Lung microvascular endothelial cell (primary cell): ENCODE measurements around the gene ERP44. TPM values are rescaled to one million over a fixed set of nuclear protein-coding genes. Genes with fewer than 3 reads are reported as not detected.
"Not testable (repeated sequence)": the region's sequence is repeated elsewhere in the genome, so short reads cannot be mapped to it uniquely, and the experiment has no call there.

Experiments used
- DNase-seq, 2 donors: peaks; one replicate each; pipeline versions ENCODE4 v3.0.0 to v3.0.0-alpha.2; 2010; ENCODE audit warnings: low read depth in 2 of 2
- total RNA-seq: library from RNA; depleted of rRNA; stranded (reverse); fragments of >200 nt; gene quantifications from 2 replicates; pipeline ENCODE4 v1.2.1, GENCODE V29; 2014

ERP44 gene
- total RNA-seq, 1 donor from 2014 or later: 7.7 TPM

GRCh38 chr9:100013573-100013972 lies 85.2 kb downstream of the ERP44 start:
- no peak for DNase-seq

GRCh38 chr9:100012279-100012678 lies 86.5 kb downstream of the ERP44 start:
- DNase-seq: no peak

GRCh38 chr9:100011062-100011681 lies 87.6 kb downstream of the ERP44 start:
- DNase-seq: peak; percentile 70 to 80

- no peak for DNase-seq
Observed at GRCh38 chr9:99999797-100000196, 99.0 kb downstream of the ERP44 start.

- no peak for DNase-seq
Observed at GRCh38 chr9:99998866-99999265, 99.9 kb downstream of the ERP44 start.

GRCh38 chr9:99998266-99998665 lies 100.5 kb downstream of the ERP44 start:
- no peak for DNase-seq

DNA sequence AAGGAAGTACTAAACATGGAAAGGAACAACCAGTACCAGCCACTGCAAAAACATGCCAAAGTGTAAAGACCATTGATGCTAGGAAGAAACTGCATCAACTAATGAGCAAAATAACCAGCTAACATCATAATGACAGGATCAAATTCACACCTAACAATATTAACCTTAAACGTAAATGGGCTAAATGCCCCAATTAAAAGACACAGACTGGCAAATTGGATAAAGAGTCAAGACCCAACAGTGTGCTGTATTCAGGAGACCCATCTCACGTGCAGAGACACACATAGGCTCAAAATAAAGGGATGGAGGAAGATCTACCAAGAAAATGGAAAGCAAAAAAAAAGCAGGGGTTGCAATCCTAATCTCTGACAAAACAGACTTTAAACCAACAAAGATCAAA lies 108.3 kb downstream of the ERP44 start:
- not testable (repeated sequence) for DNase-seq

- DNase-seq: no peak
Observed at GRCh38 chr9:99986642-99987041, 112.2 kb downstream of the ERP44 start.

- no peak for DNase-seq
Observed at GRCh38 chr9:99980598-99980997, 118.2 kb downstream of the ERP44 start.

DNA sequence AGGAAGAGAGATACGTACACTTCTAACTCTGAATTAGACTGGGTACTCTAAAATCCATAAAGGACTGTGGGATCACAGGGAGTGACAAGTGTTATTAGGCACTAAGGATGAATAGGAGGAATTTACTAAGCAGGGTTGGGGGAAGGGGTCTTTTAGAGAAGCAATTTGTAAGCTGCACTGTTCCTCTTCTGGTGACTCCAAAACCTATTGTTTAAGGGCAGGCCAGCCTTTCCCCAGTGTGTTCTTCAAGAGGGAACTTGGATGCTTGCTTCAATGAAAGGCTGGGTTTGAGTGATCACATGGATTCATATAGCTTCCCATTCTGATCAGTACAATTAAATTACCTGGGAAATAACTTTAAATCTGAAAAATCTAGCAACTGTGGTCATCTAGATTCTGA lies 120.6 kb downstream of the ERP44 start:
- DNase-seq: no peak

DNA sequence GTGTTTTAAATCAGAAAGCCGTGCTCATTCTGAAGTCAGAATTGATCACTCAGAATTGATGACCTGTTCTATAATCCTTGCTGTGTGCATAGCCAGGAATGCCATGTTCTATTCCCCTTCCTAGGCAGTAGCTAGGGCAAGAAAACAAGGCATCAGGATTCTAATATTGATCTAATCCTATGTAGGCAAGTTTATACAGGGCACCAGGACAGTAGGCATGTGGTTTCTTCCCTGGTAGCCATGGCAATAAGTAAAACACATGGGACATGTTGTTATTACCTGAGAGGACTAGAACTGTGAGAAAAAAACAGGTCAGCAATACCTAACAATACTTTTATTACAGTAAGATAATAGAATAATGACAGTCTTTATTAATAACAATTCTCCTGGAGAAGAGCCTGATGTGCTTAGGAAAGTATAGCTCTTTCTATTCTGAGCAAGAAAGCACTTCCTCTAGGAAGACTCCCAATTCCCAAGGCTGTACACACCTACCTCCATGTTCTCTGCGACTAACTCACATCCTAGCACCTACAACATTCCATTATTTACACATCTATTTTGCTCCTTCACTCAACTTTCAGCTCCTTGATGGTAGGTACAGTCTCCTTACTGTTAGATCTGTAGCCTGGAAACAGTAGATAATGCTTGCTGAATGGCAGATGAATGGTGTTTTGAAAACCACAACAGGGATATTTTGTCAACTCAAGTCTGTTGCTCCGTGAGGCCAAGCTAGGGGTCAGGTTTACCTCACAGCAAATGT lies 121.6 kb downstream of the ERP44 start:
- DNase-seq: no peak

DNA sequence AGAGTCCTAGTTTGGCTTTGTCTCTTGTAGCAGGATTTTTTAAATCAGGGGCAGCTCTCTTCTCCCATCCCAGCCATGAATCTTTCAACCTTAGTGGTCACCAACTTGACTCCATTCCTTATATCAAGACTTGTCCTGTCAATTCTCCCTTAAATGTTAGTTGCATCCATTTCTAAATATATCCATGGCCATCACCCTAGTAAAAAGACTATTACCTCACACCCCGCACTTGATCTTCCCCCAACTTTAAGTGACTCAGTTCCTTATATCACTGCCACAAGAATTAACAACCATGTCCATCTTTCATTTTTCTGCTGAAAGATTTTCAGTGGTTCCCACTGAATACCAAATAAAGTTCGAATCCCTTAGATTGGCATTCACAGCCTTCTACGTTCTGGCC lies 125.3 kb downstream of the ERP44 start:
- no peak for DNase-seq

DNA sequence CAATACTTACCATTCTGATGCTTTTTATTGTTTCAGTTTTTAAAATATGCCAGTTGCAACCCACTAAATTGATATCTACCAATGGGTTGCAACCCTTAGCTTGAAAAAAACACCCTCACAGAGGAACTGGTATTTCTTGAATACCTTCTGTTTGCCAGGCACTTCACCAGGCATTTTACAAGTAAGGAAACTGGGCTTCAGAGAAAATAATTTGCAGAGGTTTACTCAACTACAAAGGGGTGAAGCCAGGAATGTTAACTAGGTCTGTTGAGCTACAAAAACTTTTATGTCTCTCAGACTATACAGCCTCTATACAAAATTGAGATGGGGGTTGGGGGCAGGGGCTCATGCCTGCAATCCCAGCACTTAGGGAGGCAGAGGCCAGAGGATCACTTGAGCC lies 127.4 kb downstream of the ERP44 start:
- DNase-seq: no peak

- no peak for DNase-seq
Observed at GRCh38 chr9:99970481-99970880, 128.3 kb downstream of the ERP44 start.

GRCh38 chr9:99967457-99967856 lies 131.3 kb downstream of the ERP44 start:
- DNase-seq: no peak

DNA sequence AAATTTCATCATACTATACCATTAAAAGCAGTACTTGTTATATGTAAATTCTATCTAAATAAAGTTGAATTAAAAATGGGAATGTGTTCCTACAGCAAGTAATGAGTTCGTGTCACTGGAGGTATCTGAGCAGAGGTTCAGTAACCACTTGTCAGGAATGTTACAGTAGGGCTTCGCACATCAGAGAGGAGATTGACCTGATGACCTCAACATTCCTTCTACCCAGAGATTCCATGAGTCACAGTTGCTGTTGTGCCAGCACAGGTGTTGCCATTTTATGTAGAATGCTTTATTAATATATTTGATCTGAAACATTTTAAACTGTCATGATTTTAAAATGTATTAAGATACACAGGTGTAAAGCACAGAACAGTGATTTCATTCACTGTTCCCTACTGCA lies 132.1 kb downstream of the ERP44 start:
- DNase-seq: peak; percentile 66 to 67

GRCh38 chr9:99966001-99966400 lies 132.8 kb downstream of the ERP44 start:
- DNase-seq: no peak

DNA sequence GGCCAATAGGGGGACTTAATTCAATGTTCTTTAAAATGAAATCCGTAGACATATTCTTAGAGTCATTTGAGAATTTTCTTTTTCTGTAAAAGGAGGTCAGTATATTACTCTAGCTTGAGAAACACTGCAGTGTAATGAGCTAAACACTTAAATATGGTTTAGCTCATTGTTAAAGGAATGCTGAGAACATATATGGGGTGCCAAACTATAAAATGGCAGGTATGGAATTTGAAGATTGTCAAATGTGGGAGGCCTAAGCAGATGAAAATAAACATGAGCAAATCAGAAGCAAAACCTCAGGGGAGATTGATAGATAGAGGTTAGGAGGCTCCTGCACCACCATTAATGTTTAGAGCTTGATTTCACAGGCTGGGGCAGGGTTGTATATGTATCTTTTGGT lies 134.5 kb downstream of the ERP44 start:
- DNase-seq: no peak

DNA sequence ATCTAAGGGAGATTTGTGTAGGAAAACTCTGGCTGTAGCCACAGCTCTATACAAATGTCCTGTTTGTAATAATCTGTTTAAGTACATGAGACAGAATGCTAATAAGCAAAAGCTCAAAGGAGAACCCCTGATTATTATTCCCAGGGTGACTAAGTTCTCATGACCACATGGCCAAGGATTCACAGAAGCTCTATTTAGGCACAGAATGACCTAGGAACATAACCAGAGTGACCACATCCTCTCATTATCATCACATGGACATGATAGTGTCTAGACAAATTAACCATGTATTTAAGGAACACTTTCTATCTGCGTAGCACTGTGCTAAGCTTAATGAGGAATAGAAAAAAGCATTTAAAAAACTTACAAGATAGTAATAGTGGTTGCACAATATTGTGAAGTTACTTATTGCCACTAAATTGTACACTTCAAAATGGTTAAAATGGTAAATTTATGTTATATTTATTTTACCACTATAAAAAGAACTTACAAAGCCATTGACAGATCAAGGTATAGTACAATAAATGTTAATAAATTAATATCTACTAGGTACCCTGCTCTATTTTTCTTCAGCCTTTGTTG lies 136.0 kb downstream of the ERP44 start:
- no peak for DNase-seq

DNA sequence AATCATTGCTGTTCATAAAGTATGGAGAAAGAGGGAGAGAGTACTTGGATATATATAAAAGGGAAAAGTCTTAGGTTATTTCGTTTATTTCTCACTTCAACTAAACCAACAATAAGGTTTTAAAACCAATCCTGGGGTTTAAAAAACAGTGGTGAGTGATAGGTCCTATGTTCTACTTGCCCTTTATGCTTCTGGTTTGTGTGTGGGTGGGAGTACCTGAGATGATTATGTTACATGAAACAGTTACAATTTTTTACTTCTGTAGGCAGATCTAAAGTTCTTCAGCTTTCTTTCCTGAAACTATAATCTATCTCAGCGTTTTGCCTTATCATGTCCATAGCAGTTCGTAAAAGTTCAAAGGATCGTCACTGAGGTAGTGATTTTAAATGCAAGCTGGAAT lies 143.2 kb downstream of the ERP44 start:
- no peak for DNase-seq

- no peak for DNase-seq
Observed at GRCh38 chr9:99954819-99955218, 144.0 kb downstream of the ERP44 start.

DNA sequence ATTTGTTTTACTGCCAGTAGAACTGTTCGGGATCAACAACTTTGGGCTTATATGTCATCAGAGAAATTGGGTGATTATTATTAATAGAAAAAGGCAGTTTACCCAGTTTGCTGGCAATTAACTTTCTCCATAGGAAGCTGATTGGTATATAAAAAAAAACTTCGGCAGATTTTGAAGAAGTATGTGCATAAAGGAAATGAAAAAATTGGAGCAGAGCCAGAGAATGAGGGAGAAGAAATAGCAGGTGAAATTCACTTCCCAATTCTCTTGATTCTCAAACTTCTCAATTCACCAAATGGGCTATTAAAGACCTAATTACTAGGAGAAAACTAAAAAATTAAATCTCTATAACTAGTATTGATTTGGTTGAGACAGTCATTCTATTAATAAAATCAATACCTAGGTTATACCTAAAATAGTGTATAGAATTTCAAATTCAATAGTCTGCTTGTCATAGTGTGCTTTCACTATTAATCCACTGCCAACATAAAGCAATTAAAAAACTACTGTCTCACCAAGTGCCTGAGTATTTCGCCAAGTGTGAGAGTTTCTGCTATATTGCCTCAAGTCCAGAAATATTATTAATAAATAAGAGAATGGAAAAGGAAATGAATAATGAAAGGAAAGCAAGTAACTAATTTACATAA lies 144.8 kb downstream of the ERP44 start:
- DNase-seq: no peak
